ENCODE measurements around the gene C1orf159. TPM values are rescaled to one million over a fixed set of nuclear protein-coding genes. Genes with fewer than 3 reads are reported as not detected.

C1orf159 gene
- total and polyA plus RNA-seq, 9 of the 15 experiments (the other 6 are each of a cell fraction or from before 2014, with no cell fraction given), result 0.28 to 54.9 (median 10.6) TPM

DNA sequence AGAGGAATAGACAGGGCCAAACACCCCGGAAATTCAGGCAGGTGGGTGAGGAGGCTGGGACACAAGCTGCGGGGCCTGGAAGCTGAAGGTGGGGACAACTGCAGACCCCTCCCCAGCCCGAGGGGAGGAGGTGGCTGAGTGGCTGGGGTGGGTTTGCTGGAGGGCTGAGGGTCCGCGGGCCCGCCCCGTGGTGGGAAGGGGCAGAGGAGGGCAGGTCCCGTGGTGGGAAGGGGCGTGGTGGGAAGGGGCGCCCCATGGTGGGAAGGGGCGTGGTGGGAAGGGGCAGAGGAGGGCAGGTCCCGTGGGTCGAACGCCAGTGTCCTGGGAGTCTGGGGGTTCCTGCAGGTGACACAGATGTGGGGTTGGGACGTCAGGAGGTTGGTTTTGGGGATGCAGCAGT, 33.5 kb upstream of the C1orf159 start:
- Histone ChIP-seq H3K9me1 (ENCODE audit: control insufficient read depth, insufficient read depth, low read length) (no peaks in the 10 kb centered on the region), H3K9ac (ENCODE audit: insufficient read depth in 1 of 2, low read depth in 2 of 2, low read length in 2 of 2) (no peak overlapping the region; a peak in 1 of 4 replicates), H3K27ac (ENCODE audit: extremely low read depth, low read depth, low read length) (no peak overlapping the region), H4K20me1 (replicated peaks; ENCODE audit: control insufficient read depth, insufficient read depth, low read length) (peaks cover 8% of the 10 kb centered on the region; the same call in 1 of the 2 replicates), H3K4me2 (ENCODE audit: insufficient read depth, low read length) (no peak overlapping the region), H3K36me3 (ENCODE audit: control insufficient read depth, insufficient read depth, low read length) (no peaks in the 10 kb centered on the region), H3K27me3 (ENCODE audit: control insufficient read depth in 2 of 2, insufficient read depth in 2 of 2, low read length in 2 of 2) (peaks cover 25 to 43% of the 10 kb centered on the region in 2 experiments), H3K79me2 (ENCODE audit: control insufficient read depth, insufficient read depth, low read length) (no peaks in the 10 kb centered on the region), H3K9me3 (replicated peaks; ENCODE audit: control insufficient read depth, insufficient read depth, low read depth, low read length) (no peaks in the 10 kb centered on the region), H2AFZ (ENCODE audit: low read depth, low read length) (no peak overlapping the region), H3K4me3 (no peak overlapping the region), H3K4me1 (replicated peaks in 1 of 2; ENCODE audit: control insufficient read depth in 2 of 2, insufficient read depth in 2 of 2, low read length in 2 of 2) (peaks cover 0 to 63% of the 10 kb centered on the region in 2 experiments; a peak in 3 of 5 replicates)
- intact Hi-C loops (cut with micrococcal nuclease), result no loop called here
- FAIRE-seq, result no peak
- ATAC-seq, result no peak
- no peak for DNase-seq (ENCODE audit: extremely low read depth in 1 of 4, low spot score in 3 of 4)
- POLR2A ChIA-PET, result no interaction called here
- no TSS peak for BruUV-seq (replicated peaks)
- TF ChIP-seq ZNF324 (CRISPR knock-in tag; IDR thresholded peaks at IDR 0.05) (no peak), ELF1 (tag; IDR thresholded peaks at IDR 0.05) (no peak), ZNF76 (CRISPR knock-in tag; IDR thresholded peaks at IDR 0.05; ENCODE audit: borderline replicate concordance) (no peak), CREM (IDR thresholded peaks at IDR 0.05; ENCODE audit: low read depth) (no peak), ZNF3 (CRISPR knock-in tag; IDR thresholded peaks at IDR 0.05) (no peak), NEUROD1 (IDR thresholded peaks at IDR 0.05; ENCODE audit: borderline replicate concordance, low read depth, low read length, partially characterized antibody) (no peak), RBM14 (IDR thresholded peaks at IDR 0.05; ENCODE audit: borderline replicate concordance, insufficient read depth, low read depth, low read length) (no peak), KDM1A (IDR thresholded peaks at IDR 0.05) (no peak), RFX5 (IDR thresholded peaks at IDR 0.05; ENCODE audit: low read depth, low read length) (no peak)
- TF ChIP-seq, protein P1, sequence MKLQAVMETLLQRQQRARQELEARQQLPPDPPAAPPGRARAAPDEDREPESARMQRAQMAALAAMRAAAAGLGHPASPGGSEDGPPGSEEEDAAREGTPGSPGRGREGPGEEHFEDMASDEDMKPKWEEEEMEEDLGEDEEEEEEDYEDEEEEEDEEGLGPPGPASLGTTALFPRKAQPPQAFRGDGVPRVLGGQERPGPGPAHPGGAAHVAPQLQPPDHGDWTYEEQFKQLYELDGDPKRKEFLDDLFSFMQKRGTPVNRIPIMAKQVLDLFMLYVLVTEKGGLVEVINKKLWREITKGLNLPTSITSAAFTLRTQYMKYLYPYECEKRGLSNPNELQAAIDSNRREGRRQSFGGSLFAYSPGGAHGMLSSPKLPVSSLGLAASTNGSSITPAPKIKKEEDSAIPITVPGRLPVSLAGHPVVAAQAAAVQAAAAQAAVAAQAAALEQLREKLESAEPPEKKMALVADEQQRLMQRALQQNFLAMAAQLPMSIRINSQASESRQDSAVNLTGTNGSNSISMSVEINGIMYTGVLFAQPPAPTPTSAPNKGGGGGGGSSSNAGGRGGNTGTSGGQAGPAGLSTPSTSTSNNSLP (IDR thresholded peaks at IDR 0.05; ENCODE audit: borderline replicate concordance, low read depth, low read length), result no peak
- TF ChIP-seq, protein P2, sequence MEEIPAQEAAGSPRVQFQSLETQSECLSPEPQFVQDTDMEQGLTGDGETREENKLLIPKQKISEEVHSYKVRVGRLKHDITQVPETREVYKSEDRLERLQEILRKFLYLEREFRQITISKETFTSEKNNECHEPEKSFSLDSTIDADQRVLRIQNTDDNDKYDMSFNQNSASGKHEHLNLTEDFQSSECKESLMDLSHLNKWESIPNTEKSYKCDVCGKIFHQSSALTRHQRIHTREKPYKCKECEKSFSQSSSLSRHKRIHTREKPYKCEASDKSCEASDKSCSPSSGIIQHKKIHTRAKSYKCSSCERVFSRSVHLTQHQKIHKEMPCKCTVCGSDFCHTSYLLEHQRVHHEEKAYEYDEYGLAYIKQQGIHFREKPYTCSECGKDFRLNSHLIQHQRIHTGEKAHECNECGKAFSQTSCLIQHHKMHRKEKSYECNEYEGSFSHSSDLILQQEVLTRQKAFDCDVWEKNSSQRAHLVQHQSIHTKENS (CRISPR knock-in tag; IDR thresholded peaks at IDR 0.05), result no peak
- TF ChIP-seq, protein P3, sequence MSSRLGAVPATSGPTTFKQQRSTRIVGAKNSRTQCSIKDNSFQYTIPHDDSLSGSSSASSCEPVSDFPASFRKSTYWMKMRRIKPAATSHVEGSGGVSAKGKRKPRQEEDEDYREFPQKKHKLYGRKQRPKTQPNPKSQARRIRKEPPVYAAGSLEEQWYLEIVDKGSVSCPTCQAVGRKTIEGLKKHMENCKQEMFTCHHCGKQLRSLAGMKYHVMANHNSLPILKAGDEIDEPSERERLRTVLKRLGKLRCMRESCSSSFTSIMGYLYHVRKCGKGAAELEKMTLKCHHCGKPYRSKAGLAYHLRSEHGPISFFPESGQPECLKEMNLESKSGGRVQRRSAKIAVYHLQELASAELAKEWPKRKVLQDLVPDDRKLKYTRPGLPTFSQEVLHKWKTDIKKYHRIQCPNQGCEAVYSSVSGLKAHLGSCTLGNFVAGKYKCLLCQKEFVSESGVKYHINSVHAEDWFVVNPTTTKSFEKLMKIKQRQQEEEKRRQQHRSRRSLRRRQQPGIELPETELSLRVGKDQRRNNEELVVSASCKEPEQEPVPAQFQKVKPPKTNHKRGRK (tag; IDR thresholded peaks at IDR 0.05), result no peak
- TF ChIP-seq, protein P4, sequence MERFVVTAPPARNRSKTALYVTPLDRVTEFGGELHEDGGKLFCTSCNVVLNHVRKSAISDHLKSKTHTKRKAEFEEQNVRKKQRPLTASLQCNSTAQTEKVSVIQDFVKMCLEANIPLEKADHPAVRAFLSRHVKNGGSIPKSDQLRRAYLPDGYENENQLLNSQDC (CRISPR knock-in tag; IDR thresholded peaks at IDR 0.05), result no peak
- 26% methylated on average over 6 of the region's 15 CpGs for WGBS (ENCODE audit: insufficient coverage, low coverage, missing lambda C conversion rate)
- CTCF ChIA-PET (ENCODE audit: low intra/inter-chr PET ratio), result no interaction called here
- in situ Hi-C loops (cut with MboI), result no loop called here
